Liver (tissue), 9 donors: Measurements from ENCODE around the gene KIF11. TPM values are rescaled to one million over a fixed set of nuclear protein-coding genes. Genes with fewer than 3 reads are reported as not detected.
"Not testable (repeated sequence)": the region's sequence is repeated elsewhere in the genome, so short reads cannot be mapped to it uniquely, and the experiment has no call there.

Source experiments
- DNase-seq: peaks from one replicate; pipeline ENCODE4 v3.0.0-alpha.2; 2017; ENCODE audit warnings: low spot score
- H3K27ac ChIP-seq, 2 donors: one replicate each; pipeline ENCODE4 v1.7.0; 2013; ENCODE audit warnings: inconsistent platforms in 2 of 2, low read length in 2 of 2, control low read depth in 1 of 2, low read depth in 1 of 2, mild to moderate bottlenecking in 1 of 2
- H3K27me3 ChIP-seq, 4 donors: one replicate each; pipeline versions ENCODE4 v1.6.1 to v1.7.0; 2013; ENCODE audit warnings: low read length in 3 of 4, inconsistent platforms in 1 of 4, mild to moderate bottlenecking in 1 of 4, moderate library complexity in 1 of 4; ENCODE audit not compliant: control insufficient read depth in 4 of 4, insufficient read depth in 4 of 4
- H3K36me3 ChIP-seq, 4 donors: one replicate each; pipeline versions ENCODE4 v1.6.1 to v1.7.0; 2013; ENCODE audit warnings: low read length in 3 of 4, mild to moderate bottlenecking in 3 of 4, low read depth in 1 of 4, moderate library complexity in 1 of 4; ENCODE audit not compliant: control insufficient read depth in 4 of 4, insufficient read depth in 3 of 4
- H3K4me1 ChIP-seq, 4 donors: one replicate each; pipeline versions ENCODE4 v1.6.1 to v1.7.0; 2013; ENCODE audit warnings: low read length in 3 of 4, mild to moderate bottlenecking in 3 of 4, moderate library complexity in 1 of 4; ENCODE audit not compliant: control insufficient read depth in 4 of 4, insufficient read depth in 4 of 4
- H3K4me3 ChIP-seq, 3 donors: one replicate each; pipeline versions ENCODE4 v1.6.1 to v1.7.0; 2013; ENCODE audit warnings: low read length in 3 of 3, control low read depth in 1 of 3, low read depth in 1 of 3, mild to moderate bottlenecking in 1 of 3
- H3K9ac ChIP-seq, 2 donors: one replicate each; pipeline ENCODE4 v1.7.0; 2013; ENCODE audit warnings: low read length in 2 of 2, mild to moderate bottlenecking in 2 of 2, moderate library complexity in 2 of 2, control low read depth in 1 of 2, low read depth in 1 of 2
- H3K9me3 ChIP-seq, 4 donors: one replicate each; pipeline versions ENCODE4 v1.6.1 to v1.7.0; 2013; ENCODE audit warnings: low read length in 3 of 4; ENCODE audit not compliant: control insufficient read depth in 4 of 4
- EGR1 ChIP-seq, 2 donors: IDR thresholded peaks; 2 replicates each; pipeline ENCODE4 v1.6.1; 2016 to 2018; ENCODE audit warnings: antibody characterized with exemption in 2 of 2, low read depth in 2 of 2
- FOXA1 ChIP-seq: IDR thresholded peaks from 2 replicates; pipeline ENCODE4 v1.6.1; 2016; ENCODE audit warnings: antibody characterized with exemption
- GABPA ChIP-seq, 2 donors: IDR thresholded peaks in 1 of 2; conservative IDR thresholded peaks in 1 of 2; 2 replicates each; pipeline ENCODE4 v1.6.1; 2016; ENCODE audit warnings: antibody characterized with exemption in 2 of 2, mild to moderate bottlenecking in 1 of 2, moderate library complexity in 1 of 2
- HNF4A ChIP-seq, 2 donors: conservative IDR thresholded peaks; 2 replicates each; pipeline ENCODE4 v1.6.1; 2016; ENCODE audit warnings: antibody characterized with exemption in 2 of 2, mild to moderate bottlenecking in 2 of 2
- JUND ChIP-seq, 2 donors: IDR thresholded peaks; 2 replicates each; pipeline ENCODE4 v1.6.1; 2016; ENCODE audit warnings: antibody characterized with exemption in 2 of 2
- NR2F2 ChIP-seq: IDR thresholded peaks from 2 replicates; pipeline ENCODE4 v1.6.1; 2016; ENCODE audit warnings: antibody characterized with exemption
- RAD21 ChIP-seq, 2 donors: IDR thresholded peaks; 2 replicates each; pipeline ENCODE4 v1.6.1; 2016; ENCODE audit warnings: antibody characterized with exemption in 2 of 2, mild to moderate bottlenecking in 2 of 2
- RXRA ChIP-seq, 2 donors: IDR thresholded peaks; 2 replicates each; pipeline ENCODE4 v1.6.1; 2017 to 2018; ENCODE audit warnings: antibody characterized with exemption in 2 of 2, mild to moderate bottlenecking in 1 of 2
- SP1 ChIP-seq: IDR thresholded peaks from 2 replicates; pipeline ENCODE4 v1.6.1; 2018; ENCODE audit warnings: antibody characterized with exemption, mild to moderate bottlenecking
- TAF1 ChIP-seq: conservative IDR thresholded peaks from 2 replicates; pipeline ENCODE4 v1.6.1; 2016; ENCODE audit warnings: antibody characterized with exemption, mild to moderate bottlenecking
- YY1 ChIP-seq: IDR thresholded peaks from 2 replicates; pipeline ENCODE4 v1.6.1; 2016; ENCODE audit warnings: antibody characterized with exemption, mild to moderate bottlenecking
- WGBS: extraction: QIAGEN DNeasy Blood & Tissue Kit; methylation state at CpG from one replicate; pipeline ENCODE4 v1.1.7; 2013; 5-methylcytosine and 5-hydroxymethylcytosine counted together
- polyA plus RNA-seq, 2 donors: library from polyadenylated mRNA; stranded (reverse) in 1 of 2; unstranded in 1 of 2; fragments of 200-250 nt in 1 of 2; fragments of >200 nt in 1 of 2; fragmentation: Nextera tagmentation in 1 of 2; extraction: Ambion mirVana in 1 of 2; gene quantifications; one replicate each; pipeline versions ENCODE4 v1.2.1 to v1.2.3, GENCODE V29; 2013 to 2015
- total RNA-seq, 2 donors: library from RNA; depleted of rRNA; stranded (reverse); fragments of >200 nt; gene quantifications; one replicate each; pipeline ENCODE4 v1.2.3, GENCODE V29; 2014
- TF ChIP-seq, protein P1 (sequence below): IDR thresholded peaks from 2 replicates; pipeline ENCODE4 v1.6.1; 2016; ENCODE audit warnings: antibody characterized with exemption, mild to moderate bottlenecking
- TF ChIP-seq, protein P2 (sequence below): fragments of 150-350 bp; IDR thresholded peaks from 2 replicates; pipeline ENCODE4 v1.5.1; 2017; ENCODE audit warnings: improper control_type of control experiment, low read depth, low read length; ENCODE audit not compliant: missing input control
- TF ChIP-seq, protein P3 (sequence below): IDR thresholded peaks from 2 replicates; pipeline ENCODE4 v1.6.1; 2016; ENCODE audit warnings: antibody characterized with exemption
- TF ChIP-seq, protein P4 (sequence below): IDR thresholded peaks from 2 replicates; pipeline ENCODE4 v1.6.1; 2016; ENCODE audit warnings: antibody characterized with exemption
- TF ChIP-seq, protein P5 (sequence below): IDR thresholded peaks from 2 replicates; pipeline ENCODE4 v1.6.1; 2016; ENCODE audit warnings: antibody characterized with exemption
- donor health status: healthy.
- donor health status: healthy.
- donor health status: healthy.
- donor health status: healthy.
- donor health status: healthy.

Gene KIF11
- total and polyA plus RNA-seq, 4 donors, result 0.25 to 29.2 (median 0.58) TPM

DNA sequence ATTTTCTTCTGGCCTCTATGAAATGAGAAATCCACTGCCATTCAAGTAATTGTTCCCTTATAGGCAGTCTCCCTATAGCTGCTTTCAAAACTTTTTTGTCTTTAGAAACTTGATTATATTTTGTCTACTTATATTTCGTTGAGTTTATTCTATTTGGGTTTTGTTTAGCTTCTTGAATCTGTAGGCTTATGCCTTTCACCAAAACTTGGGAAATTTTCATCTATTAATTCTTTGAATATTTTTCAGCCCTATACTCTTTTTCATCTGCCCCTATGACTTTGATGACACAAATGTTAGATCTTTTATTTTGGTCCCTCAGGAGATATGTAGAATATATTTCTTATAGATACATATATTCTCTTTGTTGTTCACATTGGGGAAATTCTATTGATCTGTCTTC lies 48.6 kb downstream of the KIF11 start:
- H3K4me1 ChIP-seq, result peaks cover 0 to 3% (median 1%) of the 10 kb centered on the region in 4 donors
- no peak for DNase-seq
- no peaks in the 10 kb centered on the region for H3K27me3 ChIP-seq
- H3K36me3 ChIP-seq, result no peaks in the 10 kb centered on the region
- H3K9ac ChIP-seq, result no peak overlapping the region
- TF ChIP-seq TAF1, result no peak
- H3K27ac ChIP-seq, result no peak overlapping the region
- H3K9me3 ChIP-seq, result no peaks in the 10 kb centered on the region
- H3K4me3 ChIP-seq, result no peak overlapping the region
- WGBS, result 62% methylated on average over 1 of the region's 1 CpG

DNA sequence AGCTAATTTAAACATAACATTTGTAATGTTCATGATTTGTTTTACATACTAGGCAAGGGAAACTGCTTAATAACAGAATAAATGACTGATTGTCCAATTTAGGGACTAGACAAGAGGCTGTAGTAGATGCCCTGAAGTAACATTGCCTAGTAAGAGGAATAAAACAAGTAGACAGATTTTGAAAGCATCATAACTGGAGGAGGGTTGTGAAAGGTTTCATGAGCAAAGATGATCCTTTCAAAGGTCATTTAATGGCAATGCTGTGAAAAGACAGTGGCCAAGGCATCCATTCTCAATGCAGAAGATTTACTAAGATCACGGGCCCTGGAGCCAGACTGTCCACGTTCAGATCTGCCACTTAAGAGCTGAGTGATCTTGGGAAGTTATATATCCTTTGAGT lies 52.0 kb downstream of the KIF11 start:
- Histone ChIP-seq H3K4me3 (no peak overlapping the region), H3K9me3 (no peaks in the 10 kb centered on the region), H3K27me3 (no peaks in the 10 kb centered on the region), H3K9ac (no peak overlapping the region), H3K27ac (no peak overlapping the region), H3K4me1 (peaks cover 0 to 2% (median 1%) of the 10 kb centered on the region in 4 donors), H3K36me3 (peaks cover 0 to 1% (median 0%) of the 10 kb centered on the region in 4 donors)
- no peak for DNase-seq
- 96% methylated on average over 2 of the region's 2 CpGs for WGBS
- TF ChIP-seq TAF1, result no peak
- no peak for TF ChIP-seq RXRA (IDR thresholded peaks at IDR 0.05)
- TF ChIP-seq, protein P1, sequence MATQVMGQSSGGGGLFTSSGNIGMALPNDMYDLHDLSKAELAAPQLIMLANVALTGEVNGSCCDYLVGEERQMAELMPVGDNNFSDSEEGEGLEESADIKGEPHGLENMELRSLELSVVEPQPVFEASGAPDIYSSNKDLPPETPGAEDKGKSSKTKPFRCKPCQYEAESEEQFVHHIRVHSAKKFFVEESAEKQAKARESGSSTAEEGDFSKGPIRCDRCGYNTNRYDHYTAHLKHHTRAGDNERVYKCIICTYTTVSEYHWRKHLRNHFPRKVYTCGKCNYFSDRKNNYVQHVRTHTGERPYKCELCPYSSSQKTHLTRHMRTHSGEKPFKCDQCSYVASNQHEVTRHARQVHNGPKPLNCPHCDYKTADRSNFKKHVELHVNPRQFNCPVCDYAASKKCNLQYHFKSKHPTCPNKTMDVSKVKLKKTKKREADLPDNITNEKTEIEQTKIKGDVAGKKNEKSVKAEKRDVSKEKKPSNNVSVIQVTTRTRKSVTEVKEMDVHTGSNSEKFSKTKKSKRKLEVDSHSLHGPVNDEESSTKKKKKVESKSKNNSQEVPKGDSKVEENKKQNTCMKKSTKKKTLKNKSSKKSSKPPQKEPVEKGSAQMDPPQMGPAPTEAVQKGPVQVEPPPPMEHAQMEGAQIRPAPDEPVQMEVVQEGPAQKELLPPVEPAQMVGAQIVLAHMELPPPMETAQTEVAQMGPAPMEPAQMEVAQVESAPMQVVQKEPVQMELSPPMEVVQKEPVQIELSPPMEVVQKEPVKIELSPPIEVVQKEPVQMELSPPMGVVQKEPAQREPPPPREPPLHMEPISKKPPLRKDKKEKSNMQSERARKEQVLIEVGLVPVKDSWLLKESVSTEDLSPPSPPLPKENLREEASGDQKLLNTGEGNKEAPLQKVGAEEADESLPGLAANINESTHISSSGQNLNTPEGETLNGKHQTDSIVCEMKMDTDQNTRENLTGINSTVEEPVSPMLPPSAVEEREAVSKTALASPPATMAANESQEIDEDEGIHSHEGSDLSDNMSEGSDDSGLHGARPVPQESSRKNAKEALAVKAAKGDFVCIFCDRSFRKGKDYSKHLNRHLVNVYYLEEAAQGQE, result no peak
- no peak for TF ChIP-seq RAD21 (IDR thresholded peaks at IDR 0.05)
- TF ChIP-seq, protein P2, sequence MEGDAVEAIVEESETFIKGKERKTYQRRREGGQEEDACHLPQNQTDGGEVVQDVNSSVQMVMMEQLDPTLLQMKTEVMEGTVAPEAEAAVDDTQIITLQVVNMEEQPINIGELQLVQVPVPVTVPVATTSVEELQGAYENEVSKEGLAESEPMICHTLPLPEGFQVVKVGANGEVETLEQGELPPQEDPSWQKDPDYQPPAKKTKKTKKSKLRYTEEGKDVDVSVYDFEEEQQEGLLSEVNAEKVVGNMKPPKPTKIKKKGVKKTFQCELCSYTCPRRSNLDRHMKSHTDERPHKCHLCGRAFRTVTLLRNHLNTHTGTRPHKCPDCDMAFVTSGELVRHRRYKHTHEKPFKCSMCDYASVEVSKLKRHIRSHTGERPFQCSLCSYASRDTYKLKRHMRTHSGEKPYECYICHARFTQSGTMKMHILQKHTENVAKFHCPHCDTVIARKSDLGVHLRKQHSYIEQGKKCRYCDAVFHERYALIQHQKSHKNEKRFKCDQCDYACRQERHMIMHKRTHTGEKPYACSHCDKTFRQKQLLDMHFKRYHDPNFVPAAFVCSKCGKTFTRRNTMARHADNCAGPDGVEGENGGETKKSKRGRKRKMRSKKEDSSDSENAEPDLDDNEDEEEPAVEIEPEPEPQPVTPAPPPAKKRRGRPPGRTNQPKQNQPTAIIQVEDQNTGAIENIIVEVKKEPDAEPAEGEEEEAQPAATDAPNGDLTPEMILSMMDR, result no peak
- TF ChIP-seq, protein P3, sequence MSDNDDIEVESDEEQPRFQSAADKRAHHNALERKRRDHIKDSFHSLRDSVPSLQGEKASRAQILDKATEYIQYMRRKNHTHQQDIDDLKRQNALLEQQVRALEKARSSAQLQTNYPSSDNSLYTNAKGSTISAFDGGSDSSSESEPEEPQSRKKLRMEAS, result no peak
- no peak for TF ChIP-seq SP1
- TF ChIP-seq, protein P4, sequence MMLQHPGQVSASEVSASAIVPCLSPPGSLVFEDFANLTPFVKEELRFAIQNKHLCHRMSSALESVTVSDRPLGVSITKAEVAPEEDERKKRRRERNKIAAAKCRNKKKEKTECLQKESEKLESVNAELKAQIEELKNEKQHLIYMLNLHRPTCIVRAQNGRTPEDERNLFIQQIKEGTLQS, result no peak
- TF ChIP-seq, protein P5, sequence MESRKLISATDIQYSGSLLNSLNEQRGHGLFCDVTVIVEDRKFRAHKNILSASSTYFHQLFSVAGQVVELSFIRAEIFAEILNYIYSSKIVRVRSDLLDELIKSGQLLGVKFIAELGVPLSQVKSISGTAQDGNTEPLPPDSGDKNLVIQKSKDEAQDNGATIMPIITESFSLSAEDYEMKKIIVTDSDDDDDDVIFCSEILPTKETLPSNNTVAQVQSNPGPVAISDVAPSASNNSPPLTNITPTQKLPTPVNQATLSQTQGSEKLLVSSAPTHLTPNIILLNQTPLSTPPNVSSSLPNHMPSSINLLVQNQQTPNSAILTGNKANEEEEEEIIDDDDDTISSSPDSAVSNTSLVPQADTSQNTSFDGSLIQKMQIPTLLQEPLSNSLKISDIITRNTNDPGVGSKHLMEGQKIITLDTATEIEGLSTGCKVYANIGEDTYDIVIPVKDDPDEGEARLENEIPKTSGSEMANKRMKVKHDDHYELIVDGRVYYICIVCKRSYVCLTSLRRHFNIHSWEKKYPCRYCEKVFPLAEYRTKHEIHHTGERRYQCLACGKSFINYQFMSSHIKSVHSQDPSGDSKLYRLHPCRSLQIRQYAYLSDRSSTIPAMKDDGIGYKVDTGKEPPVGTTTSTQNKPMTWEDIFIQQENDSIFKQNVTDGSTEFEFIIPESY, result no peak
- no peak for TF ChIP-seq FOXA1
- TF ChIP-seq GABPA (IDR thresholded peaks at IDR 0.05 in 1 of 2, conservative IDR thresholded peaks at IDR 0.05 in 1 of 2), result no peak
- no peak for TF ChIP-seq HNF4A (conservative IDR thresholded peaks at IDR 0.05)
- no peak for TF ChIP-seq JUND (IDR thresholded peaks at IDR 0.05)
- no peak for TF ChIP-seq EGR1 (IDR thresholded peaks at IDR 0.05; ENCODE audit: low read depth in 2 of 2)
- no peak for TF ChIP-seq YY1
- TF ChIP-seq NR2F2, result no peak

DNA sequence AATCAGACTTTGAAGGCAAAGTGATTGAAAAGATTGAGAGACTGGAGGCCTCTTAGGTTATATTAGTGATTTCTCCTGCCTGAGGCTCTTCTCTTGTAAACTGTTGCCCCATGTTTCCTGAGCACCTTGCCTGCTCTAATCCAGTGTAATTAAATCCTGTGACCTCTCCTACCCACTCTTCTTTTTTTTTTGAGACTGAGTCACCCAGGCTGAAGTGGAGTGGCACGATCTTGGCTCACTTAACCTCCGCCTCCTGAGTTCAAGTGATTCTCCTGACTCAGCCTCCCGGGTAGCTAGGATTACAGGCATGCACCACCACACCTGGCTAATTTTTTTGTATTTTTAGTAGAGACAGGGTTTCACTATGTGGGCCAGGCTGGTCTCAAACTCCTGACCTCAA lies 57.9 kb downstream of the KIF11 start:
- H3K27ac ChIP-seq, H3K9ac ChIP-seq, DNase-seq, H3K9me3 ChIP-seq, H3K4me1 ChIP-seq, H3K27me3 ChIP-seq, H3K4me3 ChIP-seq, H3K36me3 ChIP-seq: not testable (repeated sequence)
- WGBS, result 97% methylated on average over 3 of the region's 3 CpGs
